Non-pigmented ciliary epithelial cell (primary cell): ENCODE data around the gene ENPP6.

Source experiments
- DNase-seq: peaks from one replicate; pipeline ENCODE4 v3.0.0-alpha.2; 2010; ENCODE audit warnings: low read depth

ENPP6 gene

DNA sequence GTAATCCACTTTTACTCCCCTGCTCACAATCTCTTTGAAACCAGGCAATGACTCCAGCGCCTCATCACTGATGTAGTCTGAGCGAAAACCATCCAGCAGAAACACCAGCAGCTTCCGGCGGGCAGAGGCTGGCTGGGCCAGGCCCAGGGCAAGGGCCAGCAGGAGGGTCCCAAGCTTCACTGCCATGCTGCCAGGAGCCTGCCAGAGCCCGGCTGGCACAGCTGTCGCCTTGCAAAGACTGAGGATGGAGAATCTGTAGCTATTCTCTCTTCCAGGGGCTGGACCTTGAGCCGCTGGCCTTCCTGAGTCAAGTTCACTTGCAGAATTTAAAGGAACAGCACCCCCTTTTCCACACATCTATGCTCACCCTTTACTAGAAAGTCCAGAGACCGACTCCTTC lies at the start of gene ENPP6:
ENPP6 (minus strand) TSS at position 240 of the 400 bp plus-strand sequence; CDS start at position 186, 54 bp downstream.
- DNase-seq = no peak

DNA sequence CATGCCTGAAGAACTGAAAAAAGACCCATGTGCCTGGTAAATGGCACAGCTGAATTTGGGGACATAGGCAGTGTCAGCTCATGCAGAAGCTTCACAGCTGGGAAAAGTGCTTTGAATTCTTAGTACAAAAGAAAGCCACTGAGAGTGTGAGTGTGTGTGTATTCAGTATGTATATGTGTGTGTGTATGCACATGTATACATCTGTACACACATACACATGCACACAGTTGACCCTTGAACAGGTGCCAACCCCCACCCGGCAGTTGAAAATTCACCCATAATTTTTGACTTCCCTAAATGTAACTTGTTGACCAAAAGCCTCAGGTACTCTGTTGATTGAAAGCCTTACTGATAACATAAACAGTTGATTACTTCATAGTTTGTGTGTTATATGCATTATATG lies 49.5 kb upstream of the ENPP6 start:
- no peak for DNase-seq

DNA sequence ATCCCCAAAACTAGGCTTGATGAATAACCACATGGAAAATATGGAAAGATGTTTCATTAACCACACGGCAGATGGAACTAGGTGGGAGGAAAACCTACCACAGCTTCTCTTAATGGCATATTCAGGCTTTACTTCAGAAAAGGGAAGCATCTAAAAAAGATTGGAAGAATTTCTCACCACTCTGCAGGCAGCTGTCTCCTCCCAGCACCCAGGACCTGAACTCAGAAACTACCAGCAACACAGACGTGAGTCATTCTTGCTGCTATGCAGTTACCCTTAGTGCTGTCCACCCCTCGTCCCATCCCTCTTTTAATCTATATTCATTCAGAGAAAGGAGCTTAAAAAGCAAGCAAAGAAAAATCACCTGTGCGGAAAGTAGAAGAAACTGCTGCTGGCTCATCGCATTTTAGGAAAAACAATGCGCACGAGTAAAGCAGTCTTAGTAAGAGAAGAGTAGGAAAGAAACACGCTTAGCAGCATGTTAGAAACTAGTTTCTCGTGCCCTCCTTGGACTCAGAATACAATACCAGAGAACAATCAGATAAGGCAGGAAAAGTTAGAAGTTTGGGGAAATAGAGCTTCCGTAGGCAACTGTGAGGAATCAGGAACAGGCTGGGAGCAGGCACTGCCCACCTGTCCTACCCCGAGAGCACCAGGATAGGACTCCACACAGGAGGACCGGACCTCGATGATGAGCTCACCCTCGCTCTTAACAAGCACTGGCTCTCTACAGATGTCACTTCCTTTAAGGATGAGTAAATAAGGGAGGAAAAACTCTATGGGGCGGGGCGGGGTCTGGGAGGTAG lies 48.1 kb upstream of the ENPP6 start:
- DNase-seq = peak; percentile 9

DNA sequence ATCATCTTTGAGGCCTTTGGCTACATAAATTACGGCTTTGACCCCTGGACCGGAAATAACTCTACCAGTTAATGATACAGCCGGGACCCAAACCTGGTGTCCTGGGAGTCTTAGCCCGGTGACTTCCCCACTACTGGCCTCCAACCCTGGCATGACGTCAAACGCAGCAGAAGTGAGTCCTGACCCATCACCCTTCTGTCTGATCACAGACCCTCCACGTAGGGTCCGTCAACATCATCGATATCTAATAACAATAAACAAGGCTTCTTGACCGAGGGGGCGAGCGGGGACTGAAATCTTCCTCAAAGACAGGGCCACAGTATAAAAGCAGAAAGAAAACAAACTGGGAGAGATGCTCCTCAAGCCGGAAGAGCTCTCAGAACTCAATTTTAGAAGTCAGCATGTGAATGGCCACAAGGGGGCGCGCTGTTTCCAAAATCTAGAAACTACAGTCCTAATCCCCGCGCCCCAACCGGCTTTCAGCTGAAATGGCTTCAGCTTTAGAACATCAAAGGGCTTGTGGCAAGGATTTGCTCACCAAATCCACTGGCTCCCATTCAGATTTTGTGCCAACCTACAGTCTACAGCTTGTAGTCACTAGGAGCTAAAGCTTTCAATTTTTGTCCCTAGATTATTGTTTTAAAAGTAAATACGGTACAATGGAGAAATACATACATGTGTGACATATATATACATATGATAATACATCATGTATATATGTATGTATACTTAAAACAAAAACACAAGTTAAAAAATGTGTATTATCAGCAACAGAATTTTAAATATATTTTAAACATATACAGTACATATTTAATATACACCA lies 46.4 kb upstream of the ENPP6 start:
- DNase-seq = peak; percentile 69

DNA sequence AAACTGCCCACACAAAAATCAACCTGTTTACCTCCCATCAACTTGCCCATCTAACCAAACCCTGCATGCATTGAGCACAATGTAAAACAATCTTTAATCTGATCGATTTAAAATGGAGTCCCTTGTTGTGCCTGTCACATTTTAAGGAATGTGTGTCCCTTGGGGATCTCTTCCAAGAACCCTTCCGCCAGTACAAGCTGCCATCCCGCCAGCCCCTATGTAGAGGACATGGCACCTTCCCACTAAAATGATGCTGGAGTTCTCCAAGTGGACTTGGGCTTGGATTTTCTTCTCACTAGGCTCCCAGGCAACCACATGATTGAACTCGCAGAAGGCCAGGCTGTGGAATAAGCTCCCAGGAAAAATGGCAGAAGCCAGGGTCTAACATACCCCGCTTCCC lies 45.8 kb upstream of the ENPP6 start:
- no peak for DNase-seq

DNA sequence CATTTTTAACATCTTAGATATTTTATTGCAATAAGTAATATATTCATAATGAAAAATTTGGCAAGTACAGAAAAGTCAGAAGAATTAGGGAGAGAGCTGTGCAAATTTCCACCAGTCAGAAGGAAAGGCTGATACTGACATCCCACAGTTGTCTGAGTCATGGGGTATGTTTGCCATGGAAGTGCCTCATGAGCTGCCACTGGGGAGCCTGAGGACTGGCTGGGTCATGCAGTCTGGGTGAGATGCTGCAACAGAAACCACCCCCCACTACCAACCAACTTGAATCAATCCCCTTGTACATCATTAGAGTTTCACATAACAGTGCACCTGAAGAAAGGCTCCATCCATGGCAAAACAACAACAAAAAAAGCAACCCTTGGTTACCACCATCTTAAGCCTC lies 45.2 kb upstream of the ENPP6 start:
- DNase-seq = no peak

DNA sequence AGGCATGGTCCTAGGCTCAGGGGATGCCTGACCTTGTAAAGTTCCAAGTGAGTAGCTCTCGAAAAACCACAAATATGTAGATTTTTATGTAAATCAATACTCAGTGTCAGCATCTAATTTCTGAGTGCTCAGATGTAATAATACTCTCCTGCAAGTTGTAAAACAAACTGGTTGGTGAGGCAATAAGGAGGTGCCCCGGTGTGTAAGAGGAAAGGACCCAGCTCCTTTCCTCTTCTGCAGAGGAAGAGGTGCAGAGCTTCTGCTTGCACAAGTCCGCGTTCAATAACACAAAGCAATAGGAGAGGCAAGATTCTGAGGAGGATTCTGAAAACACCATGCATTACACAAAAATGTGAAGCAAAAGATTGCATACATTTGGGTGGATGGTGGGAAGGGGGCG lies 43.6 kb upstream of the ENPP6 start:
- DNase-seq = no peak

DNA sequence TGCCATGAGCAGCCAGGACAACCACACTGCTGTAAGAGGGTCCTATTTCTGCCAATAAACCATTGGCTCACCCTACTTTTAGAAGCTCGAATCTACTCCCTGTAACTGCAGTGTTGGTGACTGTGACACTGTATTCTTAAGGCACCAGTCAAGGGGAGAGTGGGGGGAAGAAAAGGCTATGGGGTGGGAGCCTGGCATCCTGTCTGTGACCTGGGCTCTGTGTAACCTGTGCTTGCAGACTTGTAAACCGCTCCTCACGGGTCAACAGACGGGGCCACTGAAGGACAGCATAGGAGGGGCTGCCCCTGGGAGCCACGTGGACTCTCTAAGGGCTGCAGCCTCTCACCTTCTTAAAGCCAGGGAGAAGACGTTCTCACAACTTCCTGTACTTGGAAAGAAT lies 42.2 kb upstream of the ENPP6 start:
- no peak for DNase-seq

DNA sequence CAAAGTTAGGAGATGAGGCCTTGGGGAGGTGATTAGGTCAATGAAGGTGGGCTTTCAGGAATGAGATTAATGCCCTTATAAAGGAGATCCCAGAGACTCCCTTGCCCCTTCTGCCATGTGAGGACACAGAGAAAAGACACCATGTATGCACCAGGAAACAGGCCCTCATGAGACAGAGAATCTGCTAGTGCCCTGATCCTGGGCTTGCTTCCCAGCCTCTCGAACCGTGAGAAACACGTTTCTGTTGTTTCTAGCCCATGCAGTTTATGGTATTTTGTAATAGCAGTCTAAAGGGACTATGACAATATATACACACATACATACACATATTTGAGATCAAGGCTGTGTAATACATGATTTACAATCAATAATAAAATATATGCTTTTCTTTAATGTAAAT lies 41.4 kb upstream of the ENPP6 start:
- DNase-seq = no peak

DNA sequence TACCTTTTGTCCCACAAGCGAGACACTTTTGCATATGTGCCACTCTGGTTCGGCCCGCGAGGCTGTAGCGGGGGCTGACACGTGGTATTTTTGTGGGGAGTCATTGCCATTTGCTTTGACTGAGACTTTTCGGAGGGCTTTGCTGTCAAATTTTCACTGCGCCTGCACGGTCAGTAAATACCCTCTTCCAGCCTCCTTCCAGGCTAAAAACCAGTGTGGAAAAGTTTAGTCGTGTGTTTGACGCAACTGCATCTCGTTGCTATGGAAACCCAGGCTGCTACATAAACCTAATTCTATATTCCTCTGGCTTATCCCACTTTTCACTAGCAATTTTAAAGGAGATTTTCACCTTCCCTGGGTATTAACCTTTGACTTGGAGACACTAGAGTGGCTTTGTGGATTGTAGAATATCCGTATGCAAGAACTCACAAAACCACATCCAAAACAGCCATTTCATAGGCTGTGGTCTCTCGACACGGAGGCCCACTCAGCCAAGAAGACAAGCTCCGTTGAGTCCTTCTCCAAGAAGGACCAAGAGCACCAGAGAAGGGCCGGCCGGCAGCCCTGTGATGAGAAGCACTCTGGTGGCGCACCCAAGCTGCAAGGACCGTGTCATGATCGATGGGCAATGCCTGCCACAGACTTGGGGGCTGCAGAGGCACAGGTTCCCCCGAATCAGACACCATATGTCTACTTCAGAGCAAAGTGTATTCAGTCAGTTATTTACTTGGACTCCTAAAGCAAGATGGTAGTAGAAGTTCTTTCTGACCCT lies 38.4 kb upstream of the ENPP6 start:
- DNase-seq = no peak

DNA sequence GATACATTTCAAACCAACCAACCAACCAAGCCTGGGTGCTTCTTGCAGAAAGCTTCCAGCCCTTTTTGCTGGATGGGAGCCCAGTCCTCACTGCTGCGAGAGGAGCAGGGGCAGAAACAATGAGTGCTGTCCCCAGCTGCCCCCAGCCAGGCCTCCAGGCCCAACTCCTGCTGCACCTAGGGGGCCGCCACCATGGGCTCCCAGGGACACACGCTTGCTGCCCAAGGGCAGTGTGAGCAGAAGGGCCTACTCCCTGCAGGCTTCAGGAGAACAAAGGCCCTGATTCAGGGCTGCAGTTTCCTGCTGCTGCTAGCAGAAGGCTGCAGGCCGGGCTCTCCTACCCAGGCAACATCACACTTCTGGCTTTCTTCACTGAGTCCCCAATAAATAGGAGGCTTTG lies 37.7 kb upstream of the ENPP6 start:
- no peak for DNase-seq

DNA sequence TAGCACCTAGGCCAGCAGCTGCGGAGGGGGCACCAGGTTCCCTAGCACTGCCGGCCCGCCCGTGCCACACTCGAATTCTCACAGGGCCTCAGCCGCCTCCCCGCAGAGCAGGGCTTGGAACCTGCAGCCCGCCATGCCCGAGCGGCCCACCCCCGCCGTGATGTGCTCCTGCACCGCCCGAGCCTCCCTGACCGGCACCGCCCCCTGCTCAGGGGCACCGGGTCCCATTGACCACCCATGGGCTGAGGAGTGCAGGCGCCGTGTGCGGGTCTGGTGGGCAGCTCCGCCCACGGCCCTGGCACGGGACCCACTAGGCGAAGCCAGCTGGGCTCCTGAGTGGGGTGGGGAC lies 35.4 kb upstream of the ENPP6 start:
- DNase-seq = no peak

DNA sequence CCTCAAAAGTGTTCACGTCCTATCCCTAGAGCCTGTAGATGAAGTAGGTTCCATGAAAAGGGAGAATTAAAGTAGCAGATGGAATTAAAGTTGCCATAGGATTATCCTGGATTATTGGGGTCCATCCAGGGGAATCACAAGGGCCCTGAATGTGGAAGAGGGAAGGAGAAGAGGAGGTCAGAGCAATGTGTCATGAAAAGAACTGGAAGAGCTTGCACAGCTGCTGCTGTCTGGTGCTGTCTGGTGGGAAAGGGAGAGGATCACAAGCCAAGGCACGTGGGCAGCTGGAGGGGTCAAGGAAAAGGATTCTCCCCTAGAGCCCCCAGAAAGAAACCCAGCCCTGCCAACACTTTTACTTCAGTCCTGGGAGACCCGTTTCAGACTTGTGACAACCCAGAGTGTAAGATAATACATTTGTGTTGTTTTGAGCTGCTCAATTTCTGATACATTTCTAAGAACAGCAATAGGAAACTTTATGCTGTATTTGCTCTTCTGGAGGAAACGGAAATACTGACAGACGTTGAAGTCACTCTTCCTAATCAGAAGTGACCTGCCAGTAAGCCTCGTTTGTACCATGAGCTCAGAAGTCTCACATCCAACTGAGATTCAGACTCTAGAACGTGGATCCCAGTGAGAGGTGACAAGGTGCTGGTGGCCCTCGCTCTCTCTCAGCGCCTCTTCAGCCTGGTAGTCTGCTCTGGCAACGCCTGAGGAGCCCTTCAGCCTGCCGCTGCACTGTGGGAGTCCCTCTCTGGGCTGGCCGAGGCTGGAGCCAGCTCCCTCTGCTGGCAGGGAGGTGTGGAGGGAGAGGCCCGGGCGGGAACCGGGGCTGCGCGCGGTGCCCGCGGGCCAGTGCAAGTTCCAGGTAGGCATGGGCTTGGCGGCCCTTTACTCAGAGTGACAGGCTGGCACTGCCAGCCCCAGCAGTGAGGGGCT lies 34.7 kb upstream of the ENPP6 start:
- no peak for DNase-seq

DNA sequence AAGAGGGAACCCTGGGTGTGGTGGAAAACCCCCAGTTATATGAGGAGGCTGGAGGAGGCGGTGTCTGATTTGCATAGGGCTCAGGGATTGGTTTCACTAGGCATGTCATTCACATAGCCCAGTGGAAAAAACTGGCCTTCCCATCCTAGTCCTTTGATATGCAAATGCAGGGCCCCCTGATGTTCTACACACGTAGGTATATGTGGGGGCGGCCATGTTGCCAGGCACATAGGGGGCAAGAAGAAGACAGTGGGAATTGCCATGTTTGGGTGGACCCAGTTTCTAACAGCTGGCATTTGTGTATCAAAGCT lies 34.0 kb upstream of the ENPP6 start:
- no peak for DNase-seq

DNA sequence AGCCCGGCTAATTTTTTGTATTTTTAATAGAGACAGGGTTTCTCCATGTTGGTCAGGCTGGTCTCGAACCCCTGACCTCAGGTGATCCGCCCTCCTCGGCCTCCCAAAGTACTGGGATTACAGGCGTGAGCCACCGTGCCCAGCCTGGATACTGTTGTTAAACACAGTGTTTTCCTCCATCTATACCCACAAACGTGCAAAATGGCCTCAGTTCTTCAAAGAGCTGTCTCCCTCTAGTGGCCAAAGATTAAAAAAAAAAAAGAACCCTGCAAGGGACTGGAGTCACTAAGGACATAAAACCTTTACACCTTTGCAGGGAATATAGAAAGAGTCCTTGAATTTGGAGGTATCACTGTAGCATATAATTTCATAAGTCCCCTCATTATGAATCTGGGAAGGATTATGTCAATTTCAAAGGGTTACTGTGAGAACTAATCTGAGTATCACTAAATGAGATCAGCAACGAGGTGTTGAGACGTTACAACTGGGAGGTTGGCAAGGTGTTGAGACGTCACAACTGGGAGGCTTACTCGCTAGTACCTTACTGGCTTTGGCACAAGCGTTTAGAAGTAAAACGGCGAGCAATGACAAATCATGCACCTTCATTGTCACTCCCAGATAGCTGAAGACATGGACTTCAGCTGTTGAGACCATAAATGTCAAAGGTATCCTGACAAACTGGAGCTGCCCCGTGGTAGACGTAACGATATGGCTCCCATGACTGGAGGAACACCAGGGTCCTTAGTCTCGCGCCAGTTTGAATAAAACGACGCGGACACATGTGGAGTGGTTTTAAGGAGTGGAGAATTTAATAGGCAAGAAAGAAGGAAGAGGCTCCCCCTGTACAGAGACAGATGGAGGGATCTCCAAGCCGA lies 33.4 kb upstream of the ENPP6 start:
- DNase-seq = no peak

DNA sequence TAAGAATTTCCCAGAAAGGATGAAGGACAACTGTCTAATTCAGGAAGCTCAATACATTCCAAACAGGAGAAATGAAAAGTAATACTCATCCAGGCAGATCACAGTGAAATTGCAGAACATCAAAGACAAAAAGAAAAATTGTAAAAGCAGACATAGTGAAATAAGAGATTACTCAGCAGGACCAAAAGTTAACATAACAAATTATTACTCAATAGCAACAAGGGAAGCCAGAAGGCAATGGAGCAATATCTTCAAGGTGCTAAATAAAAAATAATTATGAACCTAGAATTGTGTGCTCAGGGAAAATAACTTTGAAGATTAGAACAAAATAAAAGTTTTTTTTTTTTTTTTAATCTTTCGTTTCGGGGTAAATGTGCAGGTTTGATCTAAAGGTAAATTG lies 30.5 kb upstream of the ENPP6 start:
- no peak for DNase-seq

DNA sequence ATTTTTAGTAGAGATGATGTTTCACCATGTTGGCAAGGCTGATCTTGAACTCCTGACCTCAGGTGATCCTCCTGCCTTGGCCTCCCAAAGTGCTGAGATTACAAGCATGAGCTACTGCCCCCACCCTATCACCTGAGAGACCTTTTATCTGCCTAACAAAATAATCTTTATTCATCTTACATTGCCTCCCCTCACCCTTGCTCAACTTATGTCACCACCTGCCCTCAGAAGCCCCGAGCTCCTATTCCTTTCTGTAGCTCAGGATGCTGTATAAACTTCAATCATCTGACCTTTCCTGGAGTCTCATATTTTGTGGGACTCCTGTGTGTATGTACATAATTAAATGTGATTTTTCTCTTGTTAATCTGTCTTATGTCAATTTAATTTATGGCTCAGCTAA lies 29.7 kb upstream of the ENPP6 start:
- DNase-seq = no peak

DNA sequence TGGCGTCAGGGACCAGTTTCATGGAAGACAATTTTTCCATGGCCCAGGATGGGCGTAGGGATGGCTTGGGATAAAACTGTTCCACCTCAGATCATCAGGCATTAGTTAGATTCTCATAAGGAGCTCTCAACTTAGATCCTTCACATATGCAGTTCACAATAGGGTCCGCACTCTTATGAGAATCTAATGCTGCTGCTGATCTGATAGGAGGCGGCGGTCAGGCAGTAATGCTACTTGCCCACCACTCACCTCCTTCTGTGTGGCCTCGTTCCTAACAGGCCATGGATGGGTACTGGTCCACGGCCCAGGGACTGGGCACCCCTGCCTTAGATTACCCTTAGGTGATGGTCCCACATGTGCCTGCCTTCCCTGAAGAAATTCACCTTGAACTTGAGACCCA lies 28.8 kb upstream of the ENPP6 start:
- no peak for DNase-seq

DNA sequence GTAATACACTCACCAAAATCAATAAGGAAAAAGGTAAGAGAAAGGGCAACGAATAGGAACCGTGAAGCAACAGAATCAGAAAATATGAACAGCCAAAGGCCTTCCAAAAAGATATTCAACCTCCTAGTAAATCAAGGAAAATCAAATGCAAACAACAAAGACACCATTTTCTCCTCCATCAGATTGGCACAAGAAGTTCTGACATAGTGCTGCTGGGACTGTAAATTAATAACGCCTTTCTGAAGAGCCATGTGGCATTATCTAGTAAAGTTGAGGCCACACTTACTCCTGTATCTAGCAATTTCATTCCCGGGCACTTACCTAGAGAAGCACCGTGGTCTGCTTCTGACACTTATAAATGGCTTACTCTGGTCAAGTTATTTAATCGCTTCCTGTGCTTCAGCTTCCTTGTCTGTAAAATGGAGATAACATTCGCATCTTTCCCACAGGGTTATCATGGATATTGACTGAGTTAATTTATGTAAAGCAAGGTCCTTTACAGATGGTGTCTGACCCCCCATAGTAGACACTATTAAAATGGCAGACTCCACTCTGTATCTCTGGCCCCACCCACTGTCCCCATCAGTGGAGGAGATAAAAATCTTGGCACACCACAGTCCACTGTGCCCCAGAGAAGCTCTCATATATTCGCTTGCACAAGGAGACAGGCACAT lies 20.5 kb upstream of the ENPP6 start:
- DNase-seq = no peak

DNA sequence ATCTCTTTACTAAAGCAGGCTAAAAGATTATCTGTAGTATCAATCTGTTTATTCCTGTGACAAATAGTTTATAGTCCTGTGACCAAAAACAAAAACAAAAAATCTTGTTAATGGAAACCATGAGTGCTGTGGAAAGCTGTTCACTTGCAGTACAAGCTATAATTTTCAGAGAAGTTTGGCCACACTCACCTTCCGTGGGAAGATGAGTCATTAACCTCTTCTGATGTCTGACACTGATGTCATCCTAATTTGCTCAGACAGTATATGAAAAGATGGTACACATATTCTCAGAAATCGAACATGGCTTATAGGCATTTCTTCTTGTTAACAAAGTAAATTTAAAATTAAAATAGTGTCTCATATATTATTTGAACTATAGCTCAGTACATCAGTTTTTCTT lies 19.9 kb upstream of the ENPP6 start:
- DNase-seq = no peak
